GM21423 (cell line): ENCODE data around the gene GRM4.
"Not testable (repeated sequence)": the region's sequence is repeated elsewhere in the genome, so short reads cannot be mapped to it uniquely, and the experiment has no call there.

Experiments used
- ATAC-seq: cut with Tn5 transposase; IDR thresholded peaks from one replicate; pipeline ENCODE4 v1.9.1; 2021; ENCODE audit warnings: mild to moderate bottlenecking, moderate library complexity; ENCODE audit not compliant: unreplicated experiment

GRM4 gene

GRCh38 chr6:34146021-34146782 lies at the start of gene GRM4:
Gene GRM4, minus strand, starts transcription at chr6:34146087. Its CDS starts 12,591 bp downstream, at chr6:34133496.
- no peak for ATAC-seq

- no peak for ATAC-seq
Measured at GRCh38 chr6:34194772-34195171, 48.9 kb upstream of the GRM4 start.

GRCh38 chr6:34190504-34191122 lies 44.7 kb upstream of the GRM4 start:
- no peak for ATAC-seq

DNA sequence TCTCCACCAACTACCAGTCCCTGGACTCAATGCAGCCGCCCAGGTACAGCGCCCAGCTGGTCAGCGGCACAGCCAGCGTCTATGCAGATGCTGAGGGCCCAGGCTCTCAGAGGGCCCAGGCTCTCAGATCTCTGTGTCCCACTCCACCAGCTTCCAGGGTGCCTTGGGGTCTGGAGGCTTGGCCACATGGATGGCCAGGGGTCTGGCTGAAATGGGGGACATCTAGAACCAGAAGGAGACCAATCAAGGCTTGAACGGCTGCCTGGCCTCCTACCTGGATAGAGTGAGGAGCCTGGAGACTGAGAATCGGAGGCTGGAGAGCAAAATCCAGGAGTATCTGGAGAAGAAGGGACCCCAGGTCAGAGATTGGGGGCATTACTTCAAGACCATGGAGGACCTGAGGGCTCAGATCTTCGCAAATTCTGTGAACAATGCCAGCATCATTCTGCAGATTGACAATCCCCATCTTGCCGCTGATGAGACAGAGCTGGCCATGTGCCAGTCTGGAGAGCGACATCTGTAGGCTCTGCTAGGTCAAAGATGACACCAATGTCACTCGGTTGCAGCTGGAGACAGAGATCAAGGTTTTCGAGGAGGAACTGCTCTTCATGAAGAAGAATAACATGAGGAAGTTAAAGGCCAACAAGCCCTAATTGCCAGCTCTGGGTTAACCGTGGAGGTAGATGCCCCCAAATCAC lies 44.1 kb upstream of the GRM4 start:
- ATAC-seq: no peak

DNA sequence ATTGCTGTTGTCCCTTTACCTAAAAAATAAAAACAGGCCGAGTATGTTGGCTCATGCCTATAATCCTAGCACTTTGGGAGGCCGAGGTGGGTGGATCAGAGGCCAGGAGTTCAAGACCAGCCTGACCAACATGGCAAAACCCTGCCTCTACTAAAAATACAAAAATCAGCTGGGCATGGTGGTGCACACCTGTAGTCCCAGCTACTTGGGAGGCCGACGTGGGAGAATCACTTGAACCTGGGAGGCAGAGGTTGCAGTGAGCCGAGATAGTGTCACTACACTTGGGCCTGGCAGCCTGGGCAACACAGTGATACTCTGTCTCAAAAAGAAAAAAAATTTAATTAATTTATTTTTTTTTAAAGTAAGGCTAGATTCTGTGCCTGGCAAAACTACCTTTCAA lies 38.8 kb upstream of the GRM4 start:
- ATAC-seq: not testable (repeated sequence)

DNA sequence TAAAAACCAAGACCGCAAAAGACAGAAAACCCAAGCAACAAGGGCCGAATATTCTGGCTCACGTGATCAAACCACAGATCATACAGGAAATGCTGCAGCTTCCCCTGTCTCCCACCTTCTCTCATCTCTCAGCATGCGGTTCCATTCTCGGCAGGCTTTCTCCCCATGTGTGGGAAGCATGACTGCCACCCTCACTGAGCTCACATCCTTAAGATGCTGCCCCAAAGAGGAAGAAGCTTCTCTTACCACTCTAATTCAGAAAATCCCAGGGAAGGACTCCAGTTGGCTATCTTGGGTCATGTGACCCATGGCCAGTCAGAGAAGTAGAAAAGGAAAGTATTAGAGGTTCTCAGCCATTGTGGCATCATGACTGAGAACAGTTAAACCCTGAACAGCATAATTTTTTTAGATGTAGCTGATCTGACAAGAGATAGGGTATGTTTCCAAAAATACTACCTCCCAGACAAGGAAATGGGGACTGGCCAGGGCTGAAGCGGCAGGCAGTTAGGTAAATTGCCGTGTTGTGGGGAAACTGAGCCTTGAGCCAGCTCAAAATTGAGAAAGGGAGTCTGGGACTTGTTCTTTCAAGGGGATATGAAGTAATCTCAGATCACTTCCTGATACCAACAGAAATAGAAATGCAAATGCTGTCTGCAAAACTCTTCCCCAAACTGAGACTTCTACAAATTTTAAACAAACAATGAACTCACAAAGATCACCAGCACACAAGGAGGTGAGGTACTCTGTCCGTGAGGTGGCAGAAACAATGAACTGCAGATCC lies 37.1 kb upstream of the GRM4 start:
- ATAC-seq: no peak

DNA sequence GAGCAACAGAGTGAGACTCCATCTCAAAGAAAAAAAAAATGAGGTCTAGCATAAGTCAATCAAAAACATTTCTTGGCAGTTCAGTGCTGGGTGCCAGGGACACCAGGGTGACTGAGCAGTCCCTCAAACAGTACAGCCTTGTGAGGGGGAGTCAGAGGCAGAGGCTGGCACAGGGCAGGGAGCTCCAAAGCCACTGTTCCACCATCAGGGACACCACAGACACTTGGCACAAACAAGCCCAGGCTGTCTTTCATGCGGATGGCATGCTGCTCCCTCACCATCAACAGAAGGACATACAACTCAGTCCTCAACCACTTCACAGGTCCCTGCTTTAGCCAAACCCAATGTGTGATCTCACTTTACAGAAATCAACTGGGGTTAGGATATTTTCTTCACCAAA lies 36.0 kb upstream of the GRM4 start:
- no peak for ATAC-seq

GRCh38 chr6:34179106-34179720 lies 33.3 kb upstream of the GRM4 start:
- no peak for ATAC-seq

DNA sequence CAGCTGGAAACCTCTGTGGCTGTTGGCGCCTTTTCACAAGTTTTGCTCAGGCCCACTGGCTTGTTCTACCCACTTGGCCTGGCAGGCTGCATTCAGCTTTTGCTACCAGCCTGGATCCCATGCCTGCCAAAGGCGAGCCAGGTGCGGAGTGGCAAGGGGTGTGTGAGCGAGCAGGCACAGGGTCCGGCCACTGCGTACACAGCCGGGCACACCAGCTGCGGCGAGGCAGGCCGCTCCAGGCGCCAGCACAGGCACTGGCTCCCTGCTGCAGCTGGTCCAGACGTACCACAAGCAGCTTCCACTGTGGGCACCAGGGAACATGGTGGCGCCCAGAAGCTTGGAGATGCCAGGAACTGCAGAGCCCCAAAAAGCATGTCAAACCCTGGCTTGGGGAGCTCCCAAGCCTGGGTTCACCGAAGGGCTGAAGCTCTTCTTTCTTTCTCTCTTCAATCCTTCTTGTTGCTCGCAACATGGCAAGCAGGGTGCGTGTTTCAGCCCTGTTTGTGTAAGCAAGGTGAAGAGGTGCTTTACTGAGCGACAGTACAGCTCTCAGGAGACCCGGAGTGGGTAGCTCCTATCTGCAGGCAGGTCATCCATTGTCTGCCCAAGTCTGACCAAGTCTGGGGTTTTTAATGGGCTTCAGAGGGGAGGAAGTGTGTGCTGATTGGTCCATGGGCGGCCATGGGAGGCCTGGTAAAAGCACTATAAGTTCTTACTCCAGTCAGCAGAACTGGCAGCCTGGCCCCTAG lies 32.6 kb upstream of the GRM4 start:
- no peak for ATAC-seq

DNA sequence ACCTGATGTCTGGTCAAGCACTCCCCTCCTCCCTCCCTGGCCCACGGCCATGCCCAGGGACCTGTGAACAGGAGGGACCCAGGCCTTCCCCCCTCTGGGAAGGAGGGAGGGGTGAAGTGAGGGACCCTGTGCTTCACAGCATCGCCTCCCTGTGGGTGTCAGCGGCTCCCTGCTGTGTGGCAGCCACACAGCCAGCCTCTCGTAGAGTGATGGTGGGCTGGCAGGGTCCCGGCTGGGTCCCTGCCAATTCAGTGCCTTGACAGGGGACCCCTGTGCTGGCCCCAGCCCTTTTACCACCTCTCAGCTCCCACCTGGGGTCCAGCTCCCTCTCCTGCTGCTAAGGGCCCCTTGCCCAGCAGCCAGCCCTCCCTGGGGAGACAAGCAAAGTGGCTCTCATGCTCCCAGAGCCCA lies 31.3 kb upstream of the GRM4 start:
- no peak for ATAC-seq

GRCh38 chr6:34176261-34177031 lies 30.6 kb upstream of the GRM4 start:
- no peak for ATAC-seq

DNA sequence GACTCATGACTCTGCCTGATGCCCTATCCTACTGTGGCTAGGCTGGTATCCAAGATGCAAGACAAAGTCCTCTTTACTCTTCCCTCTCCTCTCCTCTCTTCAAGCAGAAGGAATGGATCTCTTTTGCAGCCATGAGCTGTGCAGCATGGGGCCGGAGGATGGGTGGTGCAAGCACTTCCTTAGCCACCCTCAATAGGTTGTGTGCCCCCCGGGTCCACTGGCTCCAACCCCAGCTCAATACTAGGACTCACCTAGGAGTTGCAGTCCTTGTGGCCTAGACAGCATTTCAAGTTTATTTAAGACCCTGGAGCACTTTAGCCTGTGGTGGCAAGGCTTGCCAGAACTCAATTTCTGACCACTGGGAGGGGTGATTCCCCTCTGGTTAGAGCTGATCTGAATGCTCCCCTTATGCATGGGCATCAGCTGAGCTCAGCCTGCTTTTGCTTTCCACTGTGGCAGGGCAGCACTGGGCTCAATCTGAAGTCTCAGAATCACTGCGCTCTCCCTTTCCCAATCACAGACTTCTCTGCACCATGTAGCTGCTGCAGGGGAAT lies 29.0 kb upstream of the GRM4 start:
- no peak for ATAC-seq

DNA sequence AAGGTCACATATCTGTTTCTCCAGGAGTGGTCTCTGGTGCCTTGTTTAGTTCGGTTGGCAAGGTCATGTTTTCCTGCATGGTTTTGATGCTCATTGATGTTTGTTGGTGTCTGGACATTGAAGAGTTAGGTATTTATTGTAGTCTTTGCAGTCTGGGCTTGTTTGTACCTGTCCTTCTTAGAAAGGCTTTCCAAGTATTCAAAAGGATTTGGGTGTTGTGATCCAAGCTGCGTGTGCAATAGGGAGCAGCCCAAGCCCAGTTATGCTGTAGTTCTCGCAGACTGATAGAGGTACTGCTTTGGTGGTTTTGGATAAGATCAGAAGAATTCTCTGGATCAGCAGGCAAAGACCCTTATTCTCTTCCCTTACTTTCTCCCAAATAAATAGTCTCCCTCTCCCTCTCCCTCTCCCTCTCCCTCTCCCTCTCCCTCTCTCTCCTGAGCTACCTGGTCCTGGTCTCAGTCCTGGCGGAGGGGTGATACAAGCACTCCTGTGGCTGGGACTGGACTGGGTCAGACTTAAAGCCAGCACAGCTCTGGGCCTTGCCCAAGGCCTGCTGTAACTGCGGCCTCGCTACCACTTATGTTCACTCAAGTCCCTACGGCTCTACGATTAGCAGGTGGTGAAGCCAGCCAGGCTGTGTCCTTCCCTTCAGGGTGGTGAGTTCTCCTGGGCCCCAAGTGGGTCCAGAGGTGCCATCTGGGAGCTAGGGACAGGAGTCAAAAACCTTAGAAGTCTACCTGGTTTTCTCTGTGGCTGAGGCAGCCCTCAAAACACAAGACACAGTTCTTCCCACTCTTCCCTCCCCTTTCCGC lies 27.3 kb upstream of the GRM4 start:
- ATAC-seq: no peak

GRCh38 chr6:34170346-34170745 lies 24.5 kb upstream of the GRM4 start:
- no peak for ATAC-seq

GRCh38 chr6:34169897-34170296 lies 24.0 kb upstream of the GRM4 start:
- no peak for ATAC-seq

GRCh38 chr6:34161857-34162515 lies 16.1 kb upstream of the GRM4 start:
- ATAC-seq: no peak

- no peak for ATAC-seq
Measured at GRCh38 chr6:34159844-34160243, 14.0 kb upstream of the GRM4 start.

DNA sequence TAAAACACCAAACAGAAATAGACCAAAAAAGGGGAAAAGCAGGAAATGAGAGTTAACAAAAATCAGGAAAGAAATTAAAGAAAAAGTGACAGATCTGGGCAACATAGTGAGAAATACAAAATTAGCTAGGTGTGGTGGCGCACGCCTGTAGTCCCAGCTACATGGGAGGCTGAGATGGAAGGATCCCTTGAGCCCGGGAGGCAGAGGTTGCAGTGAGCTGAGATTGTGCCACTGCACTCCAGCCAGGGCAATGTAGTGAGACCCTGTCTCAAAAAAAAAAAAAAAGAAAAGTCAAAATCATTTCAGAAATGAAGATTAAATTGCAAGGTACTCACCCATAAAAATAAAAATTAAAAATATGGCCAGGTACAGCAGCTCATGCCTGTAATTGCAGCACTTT lies 13.0 kb upstream of the GRM4 start:
- no peak for ATAC-seq
